Cerebellar nuclear complex (tissue), 1 donor: ENCODE measurements around the gene TFEC.
"Not testable (repeated sequence)": the region's sequence is repeated elsewhere in the genome, so short reads cannot be mapped to it uniquely, and the experiment has no call there.

Experiments
- DNase-seq, 2 experiments: peaks; one replicate each; lab custom pipeline; 2025; lab: John Stamatoyannopoulos, UW

Gene TFEC

DNA sequence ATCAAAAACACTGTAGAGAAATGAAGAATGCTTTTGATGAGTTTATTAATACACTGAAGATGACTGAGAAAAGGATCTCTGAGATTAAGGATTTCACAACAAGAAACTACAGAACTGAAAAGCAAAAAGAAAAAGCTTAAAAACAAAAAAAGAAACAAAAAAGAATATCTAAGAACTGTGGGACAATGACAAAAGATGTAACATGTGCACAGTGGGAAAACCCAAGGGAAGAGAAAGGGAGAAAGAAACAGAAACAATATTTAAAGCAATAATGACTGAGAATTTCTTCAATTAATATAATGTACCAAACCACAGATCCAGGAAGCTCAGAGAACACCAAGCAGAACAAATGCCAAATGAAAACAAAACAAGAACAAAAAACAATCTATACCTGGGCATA is 42.2 kb downstream of the TFEC start:
- DNase-seq: no peak

DNA sequence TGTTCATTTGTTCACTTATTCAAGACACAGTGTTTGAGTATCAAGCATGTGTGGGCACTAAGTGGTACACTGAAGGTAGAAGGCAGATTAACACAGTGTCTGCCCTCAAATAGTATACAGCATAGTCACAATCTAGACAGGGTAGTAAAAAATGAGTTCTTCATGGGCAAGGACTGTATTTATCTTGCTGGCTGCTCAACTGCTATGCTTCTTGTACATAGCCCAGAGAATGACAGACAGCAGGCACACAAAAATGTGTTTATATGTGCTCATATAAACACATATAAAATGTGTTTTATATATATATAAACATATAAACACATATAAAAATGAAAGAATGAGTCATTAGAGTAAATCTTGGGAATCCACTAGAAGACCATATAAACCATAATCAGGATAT is 43.1 kb downstream of the TFEC start:
- DNase-seq: no peak

DNA sequence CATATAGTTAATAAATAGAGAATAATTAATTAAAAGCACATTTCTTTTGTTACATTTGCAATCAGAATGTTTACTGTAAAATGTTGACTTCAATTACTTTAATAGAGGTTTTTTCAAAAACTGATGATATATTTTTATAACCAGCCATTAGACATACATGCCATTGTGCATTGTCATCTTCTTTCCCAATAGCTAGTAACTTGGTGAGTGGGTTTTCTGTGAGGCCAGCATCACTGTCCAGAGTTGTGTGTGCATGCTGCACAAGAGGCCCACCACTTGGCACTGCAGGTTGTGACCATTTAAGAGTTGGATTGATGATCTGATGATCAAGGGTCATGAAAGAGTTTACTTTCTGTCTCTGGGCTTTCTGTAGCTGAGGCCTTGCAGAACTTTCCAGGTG is 46.5 kb downstream of the TFEC start:
- no peak for DNase-seq

- no peak for DNase-seq
Measured at GRCh38 chr7:115980159-115980558, 50.4 kb downstream of the TFEC start.

DNA sequence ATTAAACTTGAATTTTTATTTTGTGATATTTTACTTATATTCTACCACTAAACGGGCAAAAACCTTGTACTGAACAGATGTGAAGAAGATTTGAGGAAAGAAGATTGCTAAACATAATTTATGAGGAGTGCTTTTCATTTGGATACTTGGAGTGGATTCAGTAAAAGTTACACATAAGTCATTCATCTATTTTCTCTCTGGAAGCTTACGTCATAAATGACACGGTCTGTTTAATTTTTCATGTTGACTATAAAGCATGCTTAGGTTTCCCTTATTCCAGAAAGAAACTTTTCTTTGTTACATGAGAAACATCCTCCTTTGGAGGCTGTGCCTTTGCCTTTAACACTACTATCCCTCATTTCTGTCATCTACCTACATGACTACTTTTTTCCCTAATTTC is 53.9 kb downstream of the TFEC start:
- DNase-seq: no peak

- no peak for DNase-seq
Measured at GRCh38 chr7:115975766-115976165, 54.8 kb downstream of the TFEC start.

DNA sequence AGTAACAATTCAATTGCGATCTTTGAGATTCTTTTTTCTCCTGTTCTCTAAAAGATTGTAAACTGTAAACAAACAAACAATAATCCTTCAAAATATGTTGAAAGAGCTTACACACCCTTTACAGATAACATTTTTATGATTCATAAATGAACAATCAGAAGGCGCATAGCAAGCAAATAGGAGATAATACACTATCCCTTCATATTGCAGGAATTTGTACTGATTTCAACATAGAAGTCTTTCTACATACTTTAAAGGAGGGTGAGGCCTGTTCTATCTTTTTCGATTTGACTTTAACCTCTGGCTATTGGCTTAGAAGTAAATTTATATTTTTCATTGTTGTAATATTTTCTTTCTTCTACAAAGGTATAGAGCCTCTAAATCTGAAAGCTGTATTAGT is 57.2 kb downstream of the TFEC start:
- DNase-seq: no peak

GRCh38 chr7:115971506-115971905 is 59.1 kb downstream of the TFEC start:
- no peak for DNase-seq

GRCh38 chr7:115968596-115968995 is 62.0 kb downstream of the TFEC start:
- no peak for DNase-seq

DNA sequence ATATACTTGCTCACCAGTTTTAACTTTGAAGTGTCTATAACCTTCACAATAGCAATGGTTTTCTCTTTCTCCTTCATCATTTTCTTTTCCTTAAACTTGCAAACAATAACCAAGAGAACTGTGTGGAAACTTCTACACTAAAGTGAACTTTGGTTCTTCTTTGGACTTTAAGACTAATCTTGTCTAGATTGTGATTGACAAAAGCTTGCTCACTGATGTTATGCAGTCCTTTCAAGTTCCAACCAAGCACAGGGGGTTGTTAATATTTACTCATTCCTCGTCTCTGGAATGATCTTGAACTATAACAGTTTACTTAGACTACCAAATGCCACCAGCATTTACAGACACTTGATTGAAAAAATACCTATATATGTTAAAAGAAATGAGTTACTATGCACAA is 62.4 kb downstream of the TFEC start:
- no peak for DNase-seq

DNA sequence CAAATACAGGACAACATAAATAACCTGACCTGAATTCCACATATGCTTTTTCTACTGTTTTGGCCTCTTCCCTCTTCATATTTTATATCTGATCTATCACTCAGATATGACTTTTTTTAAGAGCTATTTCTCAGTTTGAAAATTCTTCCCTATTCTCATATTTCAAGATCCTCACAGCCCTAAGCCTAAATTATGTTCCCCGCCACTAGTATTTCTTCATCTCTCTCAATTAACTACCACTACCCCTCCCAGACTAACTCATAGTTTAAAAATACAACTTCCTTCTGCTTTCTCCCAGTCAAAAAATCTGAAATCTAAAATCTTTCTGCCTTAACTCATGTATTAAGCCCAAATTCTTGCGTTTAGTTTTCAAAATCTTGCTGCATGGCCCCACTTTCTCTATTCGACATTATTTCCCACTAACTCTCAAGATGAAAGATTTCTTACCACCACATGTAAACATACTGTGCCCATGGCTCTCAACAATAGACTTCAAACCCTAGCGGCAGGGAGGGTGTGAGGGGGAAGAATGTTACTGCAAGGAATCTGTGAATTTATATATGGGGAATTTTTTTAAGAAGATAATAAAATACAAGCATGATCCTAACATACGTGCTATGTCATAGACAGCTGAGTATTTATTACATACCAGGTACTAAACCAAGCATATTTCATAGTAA is 64.6 kb downstream of the TFEC start:
- DNase-seq: no peak

DNA sequence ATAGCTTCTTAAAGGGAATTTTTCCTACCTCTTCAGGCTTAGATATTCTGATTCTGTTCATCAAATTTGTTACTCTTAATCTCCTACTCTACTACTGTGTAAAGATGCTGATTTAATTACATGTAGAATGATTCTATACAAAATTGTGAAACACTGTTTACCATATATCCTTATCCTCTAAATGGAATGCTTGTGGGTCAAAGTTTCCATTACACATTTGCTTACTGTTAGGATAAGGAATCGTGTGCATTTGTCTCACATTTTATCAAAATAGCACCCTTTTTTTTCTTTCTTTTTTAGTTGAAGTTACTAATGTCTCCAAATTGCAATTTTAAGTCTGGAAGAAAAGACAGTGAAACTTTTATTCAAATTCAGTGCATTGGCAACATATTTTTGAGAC is 65.3 kb downstream of the TFEC start:
- no peak for DNase-seq

DNA sequence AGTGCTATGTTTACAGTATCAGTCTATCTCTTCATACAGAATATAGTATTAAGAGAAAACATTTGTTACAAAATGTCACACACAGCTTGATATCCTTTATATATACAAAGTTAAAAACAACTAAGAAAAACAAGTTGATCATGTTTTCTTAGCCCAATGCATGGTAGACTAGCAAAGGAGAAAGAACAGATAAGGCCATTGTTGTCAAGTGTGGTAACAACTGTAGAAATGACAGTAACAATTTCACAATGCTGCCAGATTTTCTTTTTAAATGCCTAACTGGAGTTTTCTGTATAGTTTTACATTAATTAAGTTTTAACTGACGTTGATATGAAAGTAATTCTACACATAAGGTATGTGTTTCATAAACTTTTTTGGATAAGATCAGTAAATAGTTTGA is 65.8 kb downstream of the TFEC start:
- no peak for DNase-seq

- DNase-seq: no peak
Measured at GRCh38 chr7:115962340-115962739, 68.2 kb downstream of the TFEC start.

DNA sequence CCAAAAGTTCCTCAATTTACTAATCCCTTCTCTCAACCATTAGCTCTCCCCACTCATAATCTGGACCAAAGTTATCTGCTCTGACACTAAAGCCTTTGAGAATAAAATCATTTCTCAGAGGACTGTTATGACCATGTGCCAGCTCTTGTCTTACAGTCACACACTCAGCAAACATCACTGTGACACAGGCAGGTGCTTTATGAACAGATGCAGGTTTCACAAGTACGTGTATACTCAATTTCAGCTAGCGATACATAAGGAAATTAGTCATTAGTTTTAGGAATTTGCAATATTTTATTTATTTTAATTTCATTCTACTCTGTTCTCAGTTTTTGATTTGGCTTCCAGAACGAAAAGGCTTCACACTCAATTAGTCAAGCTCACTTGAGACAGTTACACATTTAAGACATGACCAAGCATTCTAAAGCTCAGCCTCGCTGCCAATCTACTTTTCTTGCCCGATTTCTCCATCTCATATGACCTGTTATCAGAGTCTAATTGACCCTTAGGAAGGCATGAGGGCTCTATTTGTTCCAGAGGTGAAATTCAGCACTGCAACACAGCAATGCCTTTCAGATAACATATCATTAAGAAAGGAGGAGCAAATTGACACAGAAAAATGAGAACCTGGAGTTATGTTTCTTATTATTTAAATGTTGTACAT is 76.8 kb downstream of the TFEC start:
- DNase-seq: no peak

DNA sequence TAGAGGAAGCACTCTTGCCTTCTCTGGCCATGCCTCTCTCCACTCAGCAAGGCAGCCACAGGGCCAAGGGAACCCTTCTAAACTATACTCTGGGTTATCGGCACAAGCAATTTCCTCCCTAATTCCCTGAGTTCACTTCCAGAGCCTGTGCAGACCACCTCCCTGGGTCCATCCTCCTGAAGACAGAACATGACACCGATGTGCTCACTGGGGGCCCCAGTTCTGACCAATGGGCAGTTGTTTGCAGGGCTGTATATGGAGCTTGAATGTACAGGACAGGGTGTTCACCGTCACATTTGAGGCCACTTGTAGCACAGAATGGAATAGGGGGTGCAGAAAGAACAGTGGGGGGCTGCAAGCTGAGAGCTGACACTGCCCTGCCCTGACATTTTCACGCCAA is 77.7 kb downstream of the TFEC start:
- DNase-seq: no peak

DNA sequence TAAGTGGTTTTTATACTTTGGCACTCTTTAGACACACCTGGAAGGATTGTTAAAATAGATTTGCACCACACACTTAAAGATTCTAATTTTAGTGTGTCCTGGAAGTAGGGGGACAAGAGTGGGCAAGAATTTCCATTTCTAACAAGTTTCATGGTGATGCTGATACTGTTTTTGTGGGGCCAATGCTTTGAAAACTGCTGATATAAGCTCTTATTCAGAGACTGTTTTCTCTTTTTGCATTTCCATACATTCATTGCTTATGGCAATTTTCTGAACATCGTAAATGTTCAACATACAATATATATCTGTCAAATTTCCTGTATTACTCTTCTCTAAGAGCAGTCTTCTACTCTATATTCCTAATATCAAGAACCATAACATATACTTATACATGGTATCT is 79.0 kb downstream of the TFEC start:
- DNase-seq: no peak

DNA sequence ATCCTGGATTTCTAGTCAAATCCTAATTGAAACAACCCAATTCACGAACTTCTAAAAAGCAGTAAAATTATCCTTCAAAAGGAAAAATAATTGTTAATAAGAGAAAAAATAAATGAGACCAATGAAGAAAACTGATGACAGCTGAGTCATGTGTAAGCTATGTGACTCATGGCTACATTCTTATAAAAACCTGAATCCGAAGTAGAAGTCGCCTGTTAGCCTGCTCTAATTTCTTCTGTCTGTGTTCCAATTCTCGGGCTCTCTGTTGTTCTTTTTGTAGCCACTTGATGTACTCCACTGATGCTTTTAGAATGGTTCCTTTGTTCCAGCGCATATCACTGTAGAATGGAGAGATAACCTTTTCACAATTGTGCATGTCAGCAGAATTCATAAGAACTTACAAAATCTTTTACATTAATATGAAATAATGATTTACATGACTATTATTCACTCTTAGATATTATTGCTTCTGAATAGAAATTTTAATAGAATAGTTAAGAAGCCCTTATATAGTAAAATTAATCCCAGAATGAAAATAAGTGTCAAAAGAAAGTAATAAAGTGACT is 88.8 kb downstream of the TFEC start:
- no peak for DNase-seq

GRCh38 chr7:115940460-115941060 is 90.0 kb downstream of the TFEC start:
- DNase-seq: no peak

GRCh38 chr7:115937960-115938359 is 92.6 kb downstream of the TFEC start:
- DNase-seq: no peak

DNA sequence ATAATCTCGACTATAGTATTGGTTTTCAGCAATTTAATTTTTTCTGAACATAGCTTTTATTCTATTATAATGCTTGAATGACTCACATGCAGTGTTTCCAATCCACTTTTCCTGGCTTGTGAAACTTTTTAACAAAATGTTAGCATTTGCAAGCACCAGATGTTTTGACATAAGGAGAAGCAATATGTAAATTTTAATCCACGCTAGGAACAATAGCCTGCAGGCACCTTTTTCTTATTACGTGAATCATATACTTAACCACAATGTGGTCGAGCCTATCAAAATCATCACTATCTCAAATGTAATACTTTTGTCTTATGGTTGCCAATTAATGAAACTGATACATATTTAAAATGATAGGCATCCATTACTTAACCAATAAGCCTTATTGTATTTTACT is 97.1 kb downstream of the TFEC start:
- no peak for DNase-seq

GRCh38 chr7:115932880-115933279 is 97.7 kb downstream of the TFEC start:
- DNase-seq: no peak

GRCh38 chr7:115930184-115930583 is 100.4 kb downstream of the TFEC start:
- not testable (repeated sequence) for DNase-seq
